ENCODE measurements around the gene PYGO1. TPM values are rescaled to one million over a fixed set of nuclear protein-coding genes. Genes with fewer than 3 reads are reported as not detected.
"Not testable (repeated sequence)": the region's sequence is repeated elsewhere in the genome, so short reads cannot be mapped to it uniquely, and the experiment has no call there.

Gene PYGO1
- total RNA-seq, 1 donor from 2014 or later = 10.7 TPM

- DNase-seq (ENCODE audit: low spot score) = no peak
Observed at GRCh38 chr15:55573224-55573623, 14.9 kb downstream of the PYGO1 start.

GRCh38 chr15:55564347-55565145 is 23.6 kb downstream of the PYGO1 start:
- DNase-seq (ENCODE audit: low spot score) = no peak

- no peak for DNase-seq (ENCODE audit: low spot score)
Observed at GRCh38 chr15:55562601-55563000, 25.5 kb downstream of the PYGO1 start.

GRCh38 chr15:55555089-55555488 is 33.1 kb downstream of the PYGO1 start:
- DNase-seq (ENCODE audit: low spot score) = no peak

- no peak for DNase-seq (ENCODE audit: low spot score)
Observed at GRCh38 chr15:55552926-55553325, 35.2 kb downstream of the PYGO1 start.

GRCh38 chr15:55552451-55552850 is 35.7 kb downstream of the PYGO1 start:
- DNase-seq (ENCODE audit: low spot score) = no peak

- DNase-seq (ENCODE audit: low spot score) = no peak
Observed at GRCh38 chr15:55549305-55549704, 38.8 kb downstream of the PYGO1 start.

- DNase-seq (ENCODE audit: low spot score) = no peak
Observed at GRCh38 chr15:55546718-55547117, 41.4 kb downstream of the PYGO1 start.

- no peak for DNase-seq (ENCODE audit: low spot score)
Observed at GRCh38 chr15:55535436-55535835, 52.7 kb downstream of the PYGO1 start.

- no peak for DNase-seq (ENCODE audit: low spot score)
Observed at GRCh38 chr15:55532944-55533343, 55.2 kb downstream of the PYGO1 start.

- no peak for DNase-seq (ENCODE audit: low spot score)
Observed at GRCh38 chr15:55530861-55531313, 57.3 kb downstream of the PYGO1 start.

GRCh38 chr15:55528812-55529211 is 59.3 kb downstream of the PYGO1 start:
- no peak for DNase-seq (ENCODE audit: low spot score)

GRCh38 chr15:55527150-55527549 is 61.0 kb downstream of the PYGO1 start:
- DNase-seq (ENCODE audit: low spot score) = no peak

- DNase-seq (ENCODE audit: low spot score) = no peak
Observed at GRCh38 chr15:55526559-55527036, 61.5 kb downstream of the PYGO1 start.

- DNase-seq (ENCODE audit: low spot score) = no peak
Observed at GRCh38 chr15:55522742-55523450, 65.2 kb downstream of the PYGO1 start.

GRCh38 chr15:55518641-55519040 is 69.5 kb downstream of the PYGO1 start:
- DNase-seq (ENCODE audit: low spot score) = no peak

GRCh38 chr15:55518009-55518408 is 70.1 kb downstream of the PYGO1 start:
- DNase-seq (ENCODE audit: low spot score) = no peak

GRCh38 chr15:55515991-55516776 is 72.0 kb downstream of the PYGO1 start:
- no peak for DNase-seq (ENCODE audit: low spot score)

GRCh38 chr15:55515491-55515890 is 72.7 kb downstream of the PYGO1 start:
- no peak for DNase-seq (ENCODE audit: low spot score)

GRCh38 chr15:55514414-55514850 is 73.7 kb downstream of the PYGO1 start:
- DNase-seq (ENCODE audit: low spot score) = no peak

GRCh38 chr15:55513621-55514413 is 74.3 kb downstream of the PYGO1 start:
- DNase-seq (ENCODE audit: low spot score) = not testable (repeated sequence)
